Mucosa of rectum (tissue), 2 donors: ENCODE measurements around the gene INAFM2.

Experiments
- H3K27ac ChIP-seq, 2 donors: one replicate each; pipeline ENCODE4 v1.7.0; 2013; ENCODE audit warnings: inconsistent platforms in 2 of 2, low read depth in 2 of 2, low read length in 2 of 2
- H3K27me3 ChIP-seq, 2 donors: one replicate each; pipeline ENCODE4 v1.7.0; 2013; ENCODE audit warnings: low read length in 2 of 2; ENCODE audit not compliant: control insufficient read depth in 2 of 2, insufficient read depth in 2 of 2
- H3K36me3 ChIP-seq, 2 donors: one replicate each; pipeline ENCODE4 v1.7.0; 2013; ENCODE audit warnings: low read length in 2 of 2; ENCODE audit not compliant: control insufficient read depth in 2 of 2, insufficient read depth in 2 of 2
- H3K4me1 ChIP-seq, 2 donors: one replicate each; pipeline ENCODE4 v1.7.0; 2013; ENCODE audit warnings: low read length in 2 of 2, mild to moderate bottlenecking in 1 of 2; ENCODE audit not compliant: control insufficient read depth in 2 of 2, insufficient read depth in 2 of 2
- H3K4me3 ChIP-seq, 2 donors: one replicate each; pipeline ENCODE4 v1.7.0; 2013; ENCODE audit warnings: low read length in 2 of 2
- H3K9ac ChIP-seq, 2 donors: one replicate each; pipeline ENCODE4 v1.7.0; 2013; ENCODE audit warnings: low read length in 2 of 2, low read depth in 1 of 2, mild to moderate bottlenecking in 1 of 2
- H3K9me3 ChIP-seq, 2 donors: one replicate each; pipeline ENCODE4 v1.7.0; 2013; ENCODE audit warnings: low read length in 2 of 2; ENCODE audit not compliant: control insufficient read depth in 2 of 2
- donor health status: healthy.
- donor health status: Normal muscosa, but diverticular disease.

Gene INAFM2

GRCh38 chr15:40323239-40323952, at the start of gene INAFM2:
TSS of gene INAFM2 (plus strand) at chr15:40323692. CDS start at chr15:40324056, 364 bp downstream.
- Histone ChIP-seq H3K27ac (peak within 1 kb of the TSS; percentile 61), H3K4me3 (peak within 1 kb of the TSS; percentile 68 to 70), H3K9me3 (no peaks in the 10 kb centered on the region), H3K9ac (peak within 1 kb of the TSS; percentile 66 to 69), H3K4me1 (peaks cover 17 to 18% of the 10 kb centered on the region in 2 donors), H3K27me3 (no peaks in the 10 kb centered on the region), H3K36me3 (no peaks in the 10 kb centered on the region)

- no peaks in the 10 kb centered on the region for H3K9me3 ChIP-seq
These were observed 48.9 kb upstream of the INAFM2 start for GRCh38 chr15:40274350-40275274.

GRCh38 chr15:40275523-40275922, 48.0 kb upstream of the INAFM2 start:
- peaks cover 3 to 7% of the 10 kb centered on the region in 2 donors for H3K4me1 ChIP-seq
- H3K36me3 ChIP-seq = no peaks in the 10 kb centered on the region
- H3K9ac ChIP-seq = no peak overlapping the region
- H3K27ac ChIP-seq = no peak overlapping the region
- H3K27me3 ChIP-seq = peaks cover 12 to 18% of the 10 kb centered on the region in 2 donors
- no peaks in the 10 kb centered on the region for H3K9me3 ChIP-seq
- H3K4me3 ChIP-seq = no peak overlapping the region

More at GRCh38 chr15:40274350-40275274, 48.9 kb upstream of the INAFM2 start:
- no peak overlapping the region for H3K9ac ChIP-seq
- H3K27ac ChIP-seq = no peak overlapping the region
- peaks cover 7 to 10% of the 10 kb centered on the region in 2 donors for H3K27me3 ChIP-seq
- H3K4me3 ChIP-seq = no peak overlapping the region
- no peaks in the 10 kb centered on the region for H3K36me3 ChIP-seq
- peaks cover 2 to 6% of the 10 kb centered on the region in 2 donors for H3K4me1 ChIP-seq

GRCh38 chr15:40275954-40276353, 47.5 kb upstream of the INAFM2 start:
- H3K27me3 ChIP-seq = peaks cover 17 to 22% of the 10 kb centered on the region in 2 donors
- peaks cover 3 to 7% of the 10 kb centered on the region in 2 donors for H3K4me1 ChIP-seq
- H3K9me3 ChIP-seq = no peaks in the 10 kb centered on the region
- H3K27ac ChIP-seq = no peak overlapping the region
- H3K36me3 ChIP-seq = no peaks in the 10 kb centered on the region
- no peak overlapping the region for H3K9ac ChIP-seq
- H3K4me3 ChIP-seq = no peak overlapping the region

GRCh38 chr15:40276927-40277326, 46.6 kb upstream of the INAFM2 start:
- H3K36me3 ChIP-seq = no peaks in the 10 kb centered on the region
- H3K9me3 ChIP-seq = no peaks in the 10 kb centered on the region
- peaks cover 21 to 30% of the 10 kb centered on the region in 2 donors for H3K27me3 ChIP-seq
- H3K4me3 ChIP-seq = no peak overlapping the region
- peaks cover 9 to 10% of the 10 kb centered on the region in 2 donors for H3K4me1 ChIP-seq
- H3K27ac ChIP-seq = no peak overlapping the region
- no peak overlapping the region for H3K9ac ChIP-seq

- Histone ChIP-seq H3K4me3 (no peak overlapping the region), H3K9me3 (no peaks in the 10 kb centered on the region), H3K27me3 (peaks cover 21 to 34% of the 10 kb centered on the region in 2 donors), H3K9ac (no peak overlapping the region), H3K36me3 (no peaks in the 10 kb centered on the region), H3K4me1 (peaks cover 12 to 15% of the 10 kb centered on the region in 2 donors), H3K27ac (no peak overlapping the region)
These were observed 46.0 kb upstream of the INAFM2 start for GRCh38 chr15:40277471-40277870.

GRCh38 chr15:40278026-40278425, 45.5 kb upstream of the INAFM2 start:
- no peak overlapping the region for H3K9ac ChIP-seq
- H3K4me3 ChIP-seq = no peak overlapping the region
- H3K36me3 ChIP-seq = no peaks in the 10 kb centered on the region
- peaks cover 18 to 19% of the 10 kb centered on the region in 2 donors for H3K4me1 ChIP-seq
- H3K27ac ChIP-seq = no peak overlapping the region
- H3K9me3 ChIP-seq = no peaks in the 10 kb centered on the region
- H3K27me3 ChIP-seq = peaks cover 22 to 38% of the 10 kb centered on the region in 2 donors

GRCh38 chr15:40279437-40280141, 43.9 kb upstream of the INAFM2 start:
- H3K36me3 ChIP-seq = no peaks in the 10 kb centered on the region
- H3K27me3 ChIP-seq = peaks cover 30 to 47% of the 10 kb centered on the region in 2 donors
- H3K9ac ChIP-seq = no peak overlapping the region
- no peak overlapping the region for H3K27ac ChIP-seq
- peak overlapping the region in 1 of 2 donors; percentile 37 for H3K4me3 ChIP-seq
- peaks cover 20 to 21% of the 10 kb centered on the region in 2 donors for H3K4me1 ChIP-seq
- H3K9me3 ChIP-seq = no peaks in the 10 kb centered on the region

GRCh38 chr15:40280260-40281056, 43.0 kb upstream of the INAFM2 start:
- no peaks in the 10 kb centered on the region for H3K9me3 ChIP-seq
- H3K27me3 ChIP-seq = peaks cover 30 to 47% of the 10 kb centered on the region in 2 donors
- H3K36me3 ChIP-seq = no peaks in the 10 kb centered on the region
- no peak overlapping the region for H3K4me3 ChIP-seq
- H3K4me1 ChIP-seq = peaks cover 20 to 21% of the 10 kb centered on the region in 2 donors
- no peak overlapping the region for H3K9ac ChIP-seq
- no peak overlapping the region for H3K27ac ChIP-seq
